GM18520 (cell line): ENCODE measurements around the gene FNDC5.

Experiments used
- ATAC-seq: cut with Tn5 transposase; IDR thresholded peaks from one replicate; pipeline ENCODE4 v1.9.1; 2021; ENCODE audit not compliant: unreplicated experiment

Gene FNDC5

GRCh38 chr1:32897082-32898049 lies 26.7 kb upstream of the FNDC5 start:
- ATAC-seq, result no peak

- no peak for ATAC-seq
Measured at GRCh38 chr1:32896451-32896850, 25.7 kb upstream of the FNDC5 start.

GRCh38 chr1:32895325-32896215 lies 24.9 kb upstream of the FNDC5 start:
- ATAC-seq, result no peak

GRCh38 chr1:32894681-32895080 lies 24.0 kb upstream of the FNDC5 start:
- ATAC-seq, result no peak

GRCh38 chr1:32894019-32894600 lies 23.4 kb upstream of the FNDC5 start:
- ATAC-seq, result no peak

GRCh38 chr1:32893198-32894018 lies 22.7 kb upstream of the FNDC5 start:
- ATAC-seq, result no peak

GRCh38 chr1:32892368-32893197 lies 21.9 kb upstream of the FNDC5 start:
- ATAC-seq, result no peak

- no peak for ATAC-seq
Measured at GRCh38 chr1:32891630-32892029, 20.9 kb upstream of the FNDC5 start.

- no peak for ATAC-seq
Measured at GRCh38 chr1:32891241-32891570, 20.5 kb upstream of the FNDC5 start.

- ATAC-seq, result no peak
Measured at GRCh38 chr1:32890516-32891240, 20.0 kb upstream of the FNDC5 start.

- no peak for ATAC-seq
Measured at GRCh38 chr1:32889731-32890278, 19.1 kb upstream of the FNDC5 start.

GRCh38 chr1:32888677-32889420 lies 18.1 kb upstream of the FNDC5 start:
- ATAC-seq, result no peak

GRCh38 chr1:32888134-32888533 lies 17.4 kb upstream of the FNDC5 start:
- ATAC-seq, result no peak

- ATAC-seq, result no peak
Measured at GRCh38 chr1:32887623-32888022, 16.9 kb upstream of the FNDC5 start.

- ATAC-seq, result no peak
Measured at GRCh38 chr1:32886828-32887414, 16.2 kb upstream of the FNDC5 start.

- ATAC-seq, result no peak
Measured at GRCh38 chr1:32886004-32886827, 15.5 kb upstream of the FNDC5 start, which contains the start of gene HPCA. HPCA (plus strand) TSS chr1:32886491; CDS start chr1:32888899, 2,408 bp downstream.

GRCh38 chr1:32885676-32886003 lies 14.9 kb upstream of the FNDC5 start:
- ATAC-seq, result no peak
